GM11168 (cell line): ENCODE data around the gene SLC6A3.
"Not testable (repeated sequence)": the region's sequence is repeated elsewhere in the genome, so short reads cannot be mapped to it uniquely, and the experiment has no call there.

Experiments used
- in situ Hi-C: fragments of 300-500 bp; cut with MboI; formaldehyde crosslinking; loops from one replicate; pipeline ENCODE4 v1.12.0; 2022; ENCODE audit warnings: low sequenced_read_pairs; ENCODE audit not compliant: unreplicated experiment

The SLC6A3 gene

GRCh38 chr5:1479066-1479465, 33.8 kb upstream of the SLC6A3 start:
- in situ Hi-C loops: no loop called here

GRCh38 chr5:1478271-1479035, 33.2 kb upstream of the SLC6A3 start:
- in situ Hi-C loops: no loop called here

- in situ Hi-C loops: no loop called here
Observed at GRCh38 chr5:1477341-1477740, 32.1 kb upstream of the SLC6A3 start.

GRCh38 chr5:1476967-1477310, 31.7 kb upstream of the SLC6A3 start:
- in situ Hi-C loops: no loop called here

GRCh38 chr5:1476181-1476966, 31.1 kb upstream of the SLC6A3 start:
- in situ Hi-C loops: no loop called here

GRCh38 chr5:1475544-1475900, 30.3 kb upstream of the SLC6A3 start:
- in situ Hi-C loops: not testable (repeated sequence)

DNA sequence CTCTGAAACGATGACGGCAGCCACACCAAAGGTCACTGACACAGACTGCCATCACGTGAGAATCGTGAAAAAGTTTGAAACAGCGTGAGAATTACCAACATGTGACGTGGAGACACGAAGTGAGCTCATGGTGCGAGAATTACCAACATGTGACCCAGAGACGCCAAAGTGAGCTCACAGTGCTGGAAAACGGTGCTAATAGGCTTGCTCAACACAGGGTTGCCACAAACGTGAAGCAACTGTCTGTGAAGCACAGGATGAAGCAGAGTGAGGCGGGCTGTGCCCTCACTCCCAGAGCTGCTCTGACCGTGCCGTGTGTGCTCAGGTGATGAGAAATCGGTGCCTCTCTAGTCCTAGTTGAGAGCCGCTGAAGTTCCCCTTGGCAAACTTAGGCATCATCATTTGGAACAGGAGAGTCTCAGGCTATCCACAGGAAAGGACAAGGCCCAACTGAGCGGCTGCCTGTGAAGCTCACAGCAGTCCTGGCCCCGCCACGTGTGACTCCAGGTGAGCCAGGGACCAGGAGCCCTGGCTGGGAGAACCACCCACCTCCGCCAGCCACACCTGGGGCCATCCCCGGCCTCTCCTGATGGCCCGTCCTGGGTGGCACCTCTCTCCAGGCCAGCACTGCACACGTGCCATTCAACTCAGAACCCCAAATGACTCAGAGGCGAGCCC, 29.8 kb upstream of the SLC6A3 start:
- in situ Hi-C loops: no loop called here

DNA sequence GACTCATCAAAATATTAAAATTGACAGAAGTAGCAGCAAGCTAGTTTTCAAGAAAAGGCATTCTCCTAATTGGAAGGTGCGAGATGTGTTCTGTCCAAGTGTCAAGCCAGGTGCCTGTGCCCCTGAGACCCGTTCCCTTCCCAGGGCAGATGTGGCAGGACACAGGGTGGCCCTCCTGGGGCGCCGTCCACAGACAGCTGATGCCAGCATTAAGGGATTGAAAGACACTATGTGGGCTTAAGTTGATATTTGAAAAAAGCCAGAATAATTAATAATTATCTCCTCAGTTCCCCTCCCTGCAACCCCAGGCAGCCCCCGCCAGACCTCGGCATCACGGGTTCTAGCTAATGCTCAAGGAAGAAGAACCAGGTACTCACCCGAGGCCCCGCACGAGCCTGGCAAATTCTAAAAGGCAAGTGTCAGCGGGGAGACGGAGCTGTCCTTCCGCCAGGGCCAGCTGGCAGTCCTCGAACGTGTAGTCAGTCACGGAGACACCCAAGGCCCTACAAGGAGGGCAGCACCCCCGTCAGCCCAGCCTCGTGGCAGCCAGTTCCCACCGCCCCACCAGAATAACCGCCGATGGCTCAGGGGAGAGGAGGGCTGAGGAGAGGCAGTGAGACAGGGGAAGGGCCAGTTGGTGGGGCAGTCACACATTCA, 29.1 kb upstream of the SLC6A3 start:
- in situ Hi-C loops: no loop called here

DNA sequence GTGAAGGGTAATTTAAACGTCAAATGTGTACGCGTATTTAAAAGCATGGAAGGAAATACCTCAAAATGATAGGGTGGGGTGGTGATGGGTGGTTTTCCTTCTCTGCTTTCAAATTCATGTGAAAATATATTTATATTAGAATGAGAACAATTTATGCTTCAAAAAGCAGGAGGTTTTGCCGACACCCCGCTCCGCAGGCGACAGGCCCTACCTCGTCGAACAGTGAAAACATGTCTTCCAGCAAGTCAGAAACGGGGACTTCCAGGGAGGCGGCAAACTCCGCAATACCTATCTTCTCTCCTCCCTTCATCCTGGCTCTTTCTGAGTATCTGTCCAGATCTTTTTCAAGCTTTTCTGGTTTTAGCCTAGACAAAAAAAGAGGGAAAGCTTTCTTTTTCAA, 28.5 kb upstream of the SLC6A3 start:
- in situ Hi-C loops: no loop called here

DNA sequence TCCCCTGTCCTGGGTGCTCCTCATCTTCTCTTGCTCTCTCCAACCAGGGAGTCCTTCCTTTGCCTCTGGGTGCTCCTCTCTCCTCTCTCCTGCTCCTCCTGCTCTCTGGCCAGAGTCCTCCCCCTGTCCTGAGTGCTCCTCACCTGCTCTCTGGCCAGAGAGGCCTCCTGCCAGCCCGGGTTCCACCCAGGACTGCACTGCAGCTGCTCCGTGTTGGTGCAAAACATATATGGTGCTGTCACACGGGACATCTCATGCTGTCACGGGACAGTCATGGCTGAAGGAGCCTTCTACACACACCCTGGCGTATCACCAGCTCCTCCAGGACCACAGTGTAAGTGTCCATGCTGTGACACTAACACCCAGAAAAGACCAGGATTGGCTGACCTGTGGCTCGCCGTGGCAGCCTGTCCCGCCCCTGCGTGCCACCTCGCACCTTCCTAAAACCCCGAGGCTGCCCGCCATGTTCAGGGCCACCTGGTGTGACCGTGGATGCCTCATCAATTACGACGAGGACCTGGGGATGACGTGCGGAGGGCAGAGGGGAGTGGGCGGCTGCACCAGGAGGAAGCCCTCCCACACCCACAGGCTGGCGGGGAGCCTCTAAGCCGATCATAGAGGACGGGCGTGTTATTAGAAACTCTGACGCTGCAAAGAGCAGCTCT, 27.9 kb upstream of the SLC6A3 start:
- in situ Hi-C loops: no loop called here

DNA sequence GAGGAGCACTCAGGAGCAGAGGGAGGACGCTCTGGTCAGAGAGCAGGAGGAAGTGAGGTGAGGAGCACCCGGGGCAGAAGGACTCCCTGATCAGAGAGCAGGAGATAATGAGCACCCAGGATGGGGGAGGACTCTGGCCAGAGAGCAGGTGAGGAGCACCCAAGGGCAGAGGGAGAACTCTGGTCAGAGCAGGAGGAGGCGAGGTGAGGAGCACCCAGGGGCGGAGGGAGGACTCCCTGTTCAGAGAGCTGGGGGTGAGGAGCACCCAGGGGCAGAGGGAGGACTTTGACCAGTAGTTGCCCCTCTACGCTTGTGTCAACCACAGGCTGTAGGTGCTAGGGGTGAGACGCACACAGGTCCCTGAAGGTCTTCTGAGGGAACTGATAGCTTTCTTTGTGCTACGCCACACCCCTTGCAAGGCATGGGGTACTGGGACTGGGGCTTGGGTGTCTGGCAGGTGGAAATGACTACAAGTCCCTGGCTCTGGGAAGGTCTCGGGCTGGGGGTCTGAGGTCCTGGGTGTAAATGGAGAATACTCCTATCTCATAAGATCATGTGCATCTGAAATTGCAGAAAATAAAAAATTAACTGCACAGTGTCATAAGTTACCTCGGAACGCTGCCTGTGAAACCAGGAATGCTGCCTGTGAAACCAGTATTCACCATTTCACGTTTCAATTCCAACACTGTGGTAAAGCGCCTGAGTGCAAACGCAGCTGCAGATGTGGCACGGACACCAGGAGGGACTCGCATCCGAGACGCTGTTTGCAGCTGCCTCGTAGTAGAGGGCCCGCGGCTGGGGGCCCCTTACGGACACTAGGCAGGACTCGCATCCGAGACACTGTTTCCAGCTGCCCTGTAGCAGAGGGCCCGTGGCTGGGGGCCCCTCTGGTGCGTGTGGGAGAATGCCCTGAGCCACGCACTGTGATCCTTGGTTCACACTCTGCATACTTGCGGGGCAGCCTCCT, 27.0 kb upstream of the SLC6A3 start:
- in situ Hi-C loops: no loop called here

DNA sequence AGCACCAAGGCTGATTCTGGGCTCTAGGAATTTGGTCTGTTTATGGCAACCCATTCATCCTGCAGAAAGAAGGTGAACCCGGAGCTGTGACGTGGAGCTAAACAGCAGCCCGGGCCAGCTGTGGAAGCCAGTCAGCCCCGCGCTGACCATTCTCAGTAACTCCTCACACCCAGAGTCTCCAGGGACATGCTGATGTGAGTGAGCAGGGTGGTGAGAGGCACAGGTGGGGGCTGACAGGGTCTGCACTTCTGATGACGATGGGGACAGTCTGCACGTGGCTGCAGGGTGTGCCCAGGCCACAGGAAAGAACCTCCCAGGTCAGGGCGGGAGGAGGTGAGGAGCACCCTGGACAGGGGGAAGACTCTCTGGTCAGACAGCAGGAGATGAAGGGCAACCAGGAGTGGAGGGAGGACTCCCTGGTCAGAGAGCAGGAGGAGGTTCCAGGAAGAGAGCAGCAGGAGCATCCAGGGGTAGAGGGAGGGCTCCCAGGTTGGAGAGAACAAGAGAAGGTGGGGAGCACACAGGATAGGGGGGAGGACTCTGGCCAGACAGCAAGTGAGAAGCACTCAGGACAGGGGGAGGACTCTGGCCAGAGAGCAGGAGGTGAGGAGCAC, 26.1 kb upstream of the SLC6A3 start:
- in situ Hi-C loops: no loop called here

DNA sequence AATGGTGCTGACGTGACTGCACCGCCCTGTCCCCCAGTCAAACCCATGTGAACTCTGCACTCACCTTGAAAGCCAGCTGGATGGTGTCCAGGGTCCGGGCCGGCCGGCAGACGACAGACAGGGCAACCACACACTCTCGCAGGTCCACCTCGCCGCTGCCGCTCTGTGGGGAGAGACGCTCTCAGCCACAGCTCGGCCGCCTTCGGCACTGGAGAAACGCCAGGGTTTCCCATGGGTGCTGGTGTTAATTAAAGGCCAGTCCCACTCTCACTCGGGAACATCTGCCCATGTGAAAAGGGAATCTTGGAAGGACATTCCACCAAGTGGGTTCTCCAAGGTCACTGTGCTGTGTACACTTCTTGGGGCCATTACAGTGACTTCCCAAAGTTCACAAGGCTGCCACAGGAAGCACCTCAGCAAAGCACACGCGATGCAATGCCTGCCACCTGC, 25.5 kb upstream of the SLC6A3 start:
- in situ Hi-C loops: no loop called here

DNA sequence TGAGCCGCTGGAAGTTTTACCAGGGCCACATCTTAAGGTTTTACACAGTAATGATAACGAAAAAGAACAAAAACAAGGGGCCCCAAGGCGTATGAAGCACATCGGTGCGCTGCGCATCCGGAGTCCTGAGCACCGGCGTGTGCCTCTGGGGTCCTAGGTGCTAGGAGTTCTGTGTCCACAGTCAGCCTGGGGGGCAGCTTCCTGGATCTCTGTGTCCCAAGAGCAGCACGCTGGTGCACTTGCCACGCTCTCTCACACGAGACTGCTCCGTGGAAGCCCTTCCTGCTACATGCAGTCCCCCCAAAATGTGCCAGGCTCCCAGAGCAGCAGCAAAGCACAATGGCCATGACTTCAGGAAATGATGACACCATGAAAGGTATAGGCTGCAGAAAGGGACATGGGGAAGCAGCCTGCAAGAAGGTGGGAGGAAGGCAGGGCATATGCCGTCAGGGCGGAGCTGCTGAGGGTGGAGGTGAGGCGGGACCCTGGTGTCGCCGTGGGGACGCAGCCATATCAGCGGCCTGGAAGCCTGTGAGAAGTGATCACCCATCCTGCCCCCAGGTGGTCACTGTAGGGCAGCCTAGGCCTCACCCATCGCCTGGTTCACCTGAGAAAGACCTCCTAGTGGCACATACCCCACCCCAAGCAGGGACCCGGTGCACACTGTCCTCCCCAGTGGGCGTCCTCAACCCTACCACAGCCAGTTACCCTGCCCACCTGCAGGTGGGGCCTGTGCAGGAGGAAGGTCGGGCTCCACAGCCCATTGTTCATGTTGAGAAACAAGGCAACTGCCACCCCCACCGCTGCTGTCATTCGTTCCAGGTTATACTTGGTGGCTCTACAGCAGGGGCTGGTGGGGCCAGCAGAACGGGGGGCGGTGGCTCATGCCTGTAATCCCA, 23.6 kb upstream of the SLC6A3 start:
- in situ Hi-C loops: no loop called here

DNA sequence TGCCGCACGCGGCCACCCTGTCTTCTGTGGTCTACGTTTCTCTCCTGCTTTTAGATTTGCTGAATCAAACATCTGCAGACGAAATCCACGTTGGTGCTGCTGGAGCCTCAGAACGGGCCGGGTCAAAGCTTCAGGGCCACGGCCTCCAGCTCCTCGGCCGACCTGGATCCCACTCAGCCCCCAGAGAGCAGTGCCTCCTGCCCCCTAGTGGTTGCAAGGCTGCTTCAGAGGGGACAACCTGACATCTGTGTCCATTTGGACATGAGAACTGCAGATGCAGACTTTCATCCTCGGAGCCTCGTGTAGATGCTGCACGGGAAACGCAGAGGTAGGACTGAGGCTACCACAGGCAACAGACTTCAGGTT, 23.0 kb upstream of the SLC6A3 start:
- in situ Hi-C loops: no loop called here

DNA sequence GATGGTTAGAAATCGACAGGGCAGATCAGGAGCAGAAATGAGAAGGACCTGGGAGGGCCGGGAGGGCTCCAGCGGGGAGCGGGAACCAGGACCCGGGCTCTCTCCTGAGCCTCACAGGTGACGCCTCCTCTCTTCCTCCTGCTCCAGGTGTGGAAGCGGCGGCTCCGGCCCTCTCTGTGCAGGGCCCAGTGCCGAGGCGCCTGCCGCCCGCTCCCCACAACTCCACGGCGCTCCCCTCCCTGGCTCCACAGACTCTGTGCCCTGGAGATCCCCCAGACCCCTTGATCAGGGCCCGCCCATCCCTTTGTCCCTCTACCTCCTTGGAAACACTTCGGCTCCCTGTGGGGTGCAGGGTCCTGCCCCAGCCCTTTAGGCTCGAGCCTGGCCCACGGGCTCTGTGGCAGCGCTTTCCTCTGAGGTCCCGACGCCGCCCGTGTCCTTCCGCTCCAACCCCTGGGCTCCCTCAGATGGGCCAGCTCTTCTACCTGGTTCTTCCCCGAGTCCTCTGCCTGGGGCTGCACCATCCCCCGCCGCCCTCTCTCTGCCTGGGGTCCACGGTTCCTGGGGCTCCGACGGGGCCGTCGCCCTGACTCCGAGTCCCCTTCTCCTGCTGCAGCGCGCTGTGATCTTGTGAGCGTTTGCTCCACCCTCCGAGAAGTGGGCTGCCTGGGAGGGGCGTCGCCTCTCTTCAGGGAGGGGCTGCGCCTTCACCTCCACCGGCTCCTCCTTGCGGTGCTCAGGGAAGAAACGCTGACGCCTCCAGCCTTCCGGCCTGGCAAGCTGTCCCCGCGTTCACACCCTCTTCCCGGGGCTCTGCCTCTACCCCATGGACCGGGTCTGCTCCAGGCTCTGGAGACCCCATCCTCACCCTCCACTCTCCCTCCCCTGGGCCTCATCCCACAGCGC, 22.4 kb upstream of the SLC6A3 start:
- in situ Hi-C loops: no loop called here
